HUES64 (cell line): ENCODE results near the gene ADAT1.
A peak's percentile ranks its signal among the peaks of the same experiment; 100 is the strongest.

Experiments used
- H3K27ac ChIP-seq: 2 replicates; pipeline ENCODE4 v1.7.0; 2013; ENCODE audit warnings: low read depth, low read length, inconsistent platforms
- H3K27me3 ChIP-seq: 2 replicates; pipeline ENCODE4 v1.6.1; 2013; ENCODE audit warnings: mild to moderate bottlenecking, low read length; ENCODE audit not compliant: insufficient read depth
- H3K36me3 ChIP-seq: 2 replicates; pipeline ENCODE4 v1.6.1; 2013; ENCODE audit warnings: mild to moderate bottlenecking, low read length; ENCODE audit not compliant: insufficient read depth
- H3K4me1 ChIP-seq: 2 replicates; pipeline ENCODE4 v1.6.1; 2013; ENCODE audit warnings: mild to moderate bottlenecking, low read length, moderate library complexity; ENCODE audit not compliant: insufficient read depth
- H3K4me3 ChIP-seq: 2 replicates; pipeline ENCODE4 v1.5.1; 2013; ENCODE audit warnings: mild to moderate bottlenecking, low read length, moderate library complexity
- H3K9ac ChIP-seq: 2 replicates; pipeline ENCODE4 v1.6.1; 2013; ENCODE audit warnings: mild to moderate bottlenecking, low read depth, low read length
- H3K9me3 ChIP-seq: 2 replicates; pipeline ENCODE4 v1.6.1; 2013; ENCODE audit warnings: low read depth, low read length; ENCODE audit not compliant: insufficient read depth
- WGBS: fragments of 150-250, 120-280 bp; methylation state at CpG from one replicate; pipeline ENCODE4 v1.1.7; 2013; ENCODE audit warnings: missing lambda C conversion rate; 5-methylcytosine and 5-hydroxymethylcytosine counted together

ADAT1 gene

DNA sequence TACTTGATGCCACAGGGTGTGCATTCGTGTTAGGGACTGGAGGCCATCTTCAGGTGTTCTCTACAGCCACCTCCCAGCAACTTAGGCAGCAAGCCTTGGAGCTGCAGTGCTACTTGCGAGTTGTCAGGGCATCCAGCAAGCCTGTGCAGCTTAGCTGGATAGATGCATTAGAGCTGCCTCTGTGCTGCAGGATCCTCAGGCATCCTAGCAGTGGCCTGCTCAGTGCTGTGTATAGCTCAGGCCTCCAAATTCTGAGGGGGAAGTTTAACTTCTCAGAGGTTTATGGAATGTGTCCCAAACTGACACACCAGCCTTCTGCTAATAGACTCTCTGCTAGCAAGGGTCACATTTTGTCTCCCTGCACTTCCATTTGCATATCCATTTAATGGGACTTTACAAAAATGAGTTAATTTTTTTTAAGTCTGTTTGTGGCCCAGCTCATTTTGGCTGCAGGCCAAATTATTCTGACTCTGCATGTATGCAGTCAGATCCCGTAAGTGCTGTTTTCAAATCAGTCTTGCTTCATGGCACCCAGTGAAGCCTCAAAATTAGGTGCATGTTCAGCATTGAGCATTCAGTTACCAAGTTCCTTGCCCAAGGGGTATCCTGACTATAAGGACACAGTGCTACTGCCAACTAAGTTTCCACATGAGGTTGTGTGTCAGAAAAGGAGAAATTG, 50.1 kb downstream of the ADAT1 start:
- Histone ChIP-seq H3K9ac (no peak overlapping the region), H3K27me3 (no peaks in the 10 kb centered on the region), H3K27ac (no peak overlapping the region), H3K4me3 (no peak overlapping the region), H3K36me3 (peaks cover 87% of the 10 kb centered on the region), H3K4me1 (peaks cover 9% of the 10 kb centered on the region), H3K9me3 (no peaks in the 10 kb centered on the region)
- 95% methylated on average over 3 of the region's 3 CpGs for WGBS

- no peak overlapping the region for H3K4me3 ChIP-seq
- no peak overlapping the region for H3K27ac ChIP-seq
- H3K4me1 ChIP-seq = peaks cover 3% of the 10 kb centered on the region; the same call in 1 of the 2 replicates
- no peaks in the 10 kb centered on the region for H3K9me3 ChIP-seq
- H3K27me3 ChIP-seq = no peaks in the 10 kb centered on the region
- 94% methylated on average over 5 of the region's 5 CpGs for WGBS
- no peak overlapping the region for H3K9ac ChIP-seq
- peaks cover 74% of the 10 kb centered on the region for H3K36me3 ChIP-seq
Observed at GRCh38 chr16:75570396-75571065, 52.5 kb downstream of the ADAT1 start.

DNA sequence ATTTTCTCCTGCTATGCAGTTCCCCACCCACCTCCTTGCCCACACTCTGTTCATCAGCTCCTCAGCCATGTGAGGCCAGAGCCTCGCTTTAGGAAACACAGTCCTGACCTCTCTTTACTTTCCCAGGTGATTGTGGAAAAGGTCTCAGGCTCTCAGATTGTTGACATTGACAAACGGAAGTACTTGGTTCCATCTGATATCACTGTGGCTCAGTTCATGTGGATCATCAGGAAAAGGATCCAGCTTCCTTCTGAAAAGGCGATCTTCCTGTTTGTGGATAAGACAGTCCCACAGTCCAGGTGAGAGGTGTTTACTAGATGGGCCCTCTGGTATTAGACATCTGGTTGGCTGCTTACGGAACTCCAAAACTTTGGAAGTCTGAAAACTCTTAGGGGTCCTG, 55.2 kb downstream of the ADAT1 start:
- Histone ChIP-seq H3K27ac (no peak overlapping the region), H3K4me1 (peaks cover 7% of the 10 kb centered on the region; the same call in 1 of the 2 replicates), H3K9ac (no peak overlapping the region), H3K27me3 (no peaks in the 10 kb centered on the region), H3K4me3 (no peak overlapping the region), H3K36me3 (peaks cover 51% of the 10 kb centered on the region), H3K9me3 (no peaks in the 10 kb centered on the region)
- WGBS = 91% methylated on average over 4 of the region's 4 CpGs

DNA sequence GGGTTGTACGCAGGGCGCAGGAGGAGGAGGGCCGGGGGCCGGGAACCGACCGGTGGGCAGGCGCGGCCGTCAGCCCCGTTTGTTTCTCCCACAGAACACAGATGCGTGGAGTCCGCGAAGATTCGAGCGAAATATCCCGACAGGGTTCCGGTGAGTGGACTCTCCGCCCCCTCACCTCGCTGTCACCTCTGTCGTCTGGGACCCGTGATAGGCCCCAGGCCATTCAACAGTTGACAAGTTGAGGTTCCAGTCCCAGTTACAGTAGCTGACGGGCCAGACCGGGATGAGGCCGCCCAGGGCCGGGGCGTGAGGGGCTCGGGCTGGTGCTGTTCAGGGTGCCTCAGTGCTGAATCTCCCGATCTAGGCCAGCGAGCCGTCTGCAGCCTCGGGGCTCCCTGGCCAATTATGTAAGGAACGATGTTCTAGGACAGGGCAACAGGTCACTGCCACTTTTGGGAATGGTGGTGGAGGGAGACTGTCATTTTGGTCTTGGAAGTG, 56.3 kb downstream of the ADAT1 start:
- WGBS = 9% methylated on average over 32 of the region's 32 CpGs
- Histone ChIP-seq H3K9me3 (no peaks in the 10 kb centered on the region), H3K4me1 (peaks cover 7% of the 10 kb centered on the region; the same call in 1 of the 2 replicates), H3K9ac (peak overlapping the region; percentile 79), H3K27ac (peak overlapping the region; percentile 67; the same call in 1 of the 2 replicates), H3K4me3 (peak overlapping the region; percentile 81), H3K36me3 (peaks cover 41% of the 10 kb centered on the region), H3K27me3 (no peaks in the 10 kb centered on the region)

DNA sequence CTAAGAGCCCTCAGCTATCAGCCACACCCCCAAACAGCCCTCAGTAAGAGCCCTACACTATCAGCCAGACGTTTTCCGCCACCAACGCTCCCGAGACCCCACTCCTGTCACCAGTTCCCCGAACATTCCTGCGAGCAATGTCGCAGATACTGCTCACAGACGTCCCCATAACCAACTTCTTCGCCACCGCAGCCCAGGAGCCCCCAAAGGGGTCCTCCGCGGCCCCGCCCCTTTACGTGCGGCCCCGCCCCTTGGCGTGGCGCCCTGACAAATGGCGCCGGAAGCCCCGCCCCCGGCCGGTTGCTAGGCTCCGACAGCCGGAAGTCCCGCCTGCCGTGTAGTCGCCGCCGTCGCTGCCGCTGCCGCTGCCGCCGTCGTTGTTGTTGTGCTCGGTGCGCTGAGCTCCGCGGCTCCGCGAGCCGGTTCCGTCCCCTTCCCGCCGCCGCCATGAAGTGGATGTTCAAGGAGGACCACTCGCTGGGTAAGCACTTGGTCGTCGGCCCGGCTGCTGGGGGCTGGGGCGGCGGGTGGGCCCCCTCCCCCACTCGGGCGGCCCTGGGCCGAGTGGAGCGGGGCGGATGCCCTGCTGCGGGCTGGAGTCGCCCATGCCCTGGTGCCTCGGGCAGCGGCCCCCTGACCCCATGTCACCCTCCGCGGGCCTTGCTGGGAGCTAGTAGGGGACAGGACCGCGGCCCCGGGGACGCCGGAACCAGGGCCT, 56.9 kb downstream of the ADAT1 start, which contains the start of gene GABARAPL2:
GABARAPL2 (plus strand) TSS at position 340 of the 718 bp plus-strand sequence; CDS start at position 448, 108 bp downstream.
- peak within 1 kb of the TSS; percentile 79 for H3K9ac ChIP-seq
- H3K27me3 ChIP-seq = no peaks in the 10 kb centered on the region
- H3K4me1 ChIP-seq = peaks cover 7% of the 10 kb centered on the region; the same call in 1 of the 2 replicates
- no peaks in the 10 kb centered on the region for H3K9me3 ChIP-seq
- WGBS = under 1% methylated on average over 69 of the region's 69 CpGs
- H3K36me3 ChIP-seq = peaks cover 37% of the 10 kb centered on the region
- peak within 1 kb of the TSS; percentile 81 for H3K4me3 ChIP-seq
- H3K27ac ChIP-seq = peak within 1 kb of the TSS; percentile 67; the same call in 1 of the 2 replicates

DNA sequence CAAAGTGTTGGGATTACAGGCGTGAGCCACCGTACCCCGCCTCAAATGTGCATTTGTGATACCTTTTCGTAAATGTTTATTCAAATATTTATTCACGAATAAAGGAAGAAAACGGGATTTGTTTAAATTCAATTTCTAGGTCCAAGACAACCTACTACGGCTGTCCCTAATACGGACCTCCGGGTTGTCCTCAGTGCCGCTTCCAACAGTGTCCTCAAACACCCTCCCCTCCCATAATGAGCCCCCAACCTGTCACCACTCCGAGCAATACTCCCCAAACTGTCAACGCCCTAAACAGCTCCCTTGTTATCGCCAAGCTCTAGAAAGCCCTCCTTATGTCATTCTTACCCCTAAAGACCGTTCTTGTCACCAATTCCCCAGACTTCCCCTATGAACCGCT, 57.4 kb downstream of the ADAT1 start:
- peak overlapping the region; percentile 81 for H3K4me3 ChIP-seq
- H3K27me3 ChIP-seq = no peaks in the 10 kb centered on the region
- H3K9ac ChIP-seq = no peak overlapping the region
- no peak overlapping the region for H3K27ac ChIP-seq
- 12% methylated on average over 13 of the region's 15 CpGs for WGBS
- peaks cover 31% of the 10 kb centered on the region for H3K36me3 ChIP-seq
- no peaks in the 10 kb centered on the region for H3K9me3 ChIP-seq
- peaks cover 7% of the 10 kb centered on the region; the same call in 1 of the 2 replicates for H3K4me1 ChIP-seq

DNA sequence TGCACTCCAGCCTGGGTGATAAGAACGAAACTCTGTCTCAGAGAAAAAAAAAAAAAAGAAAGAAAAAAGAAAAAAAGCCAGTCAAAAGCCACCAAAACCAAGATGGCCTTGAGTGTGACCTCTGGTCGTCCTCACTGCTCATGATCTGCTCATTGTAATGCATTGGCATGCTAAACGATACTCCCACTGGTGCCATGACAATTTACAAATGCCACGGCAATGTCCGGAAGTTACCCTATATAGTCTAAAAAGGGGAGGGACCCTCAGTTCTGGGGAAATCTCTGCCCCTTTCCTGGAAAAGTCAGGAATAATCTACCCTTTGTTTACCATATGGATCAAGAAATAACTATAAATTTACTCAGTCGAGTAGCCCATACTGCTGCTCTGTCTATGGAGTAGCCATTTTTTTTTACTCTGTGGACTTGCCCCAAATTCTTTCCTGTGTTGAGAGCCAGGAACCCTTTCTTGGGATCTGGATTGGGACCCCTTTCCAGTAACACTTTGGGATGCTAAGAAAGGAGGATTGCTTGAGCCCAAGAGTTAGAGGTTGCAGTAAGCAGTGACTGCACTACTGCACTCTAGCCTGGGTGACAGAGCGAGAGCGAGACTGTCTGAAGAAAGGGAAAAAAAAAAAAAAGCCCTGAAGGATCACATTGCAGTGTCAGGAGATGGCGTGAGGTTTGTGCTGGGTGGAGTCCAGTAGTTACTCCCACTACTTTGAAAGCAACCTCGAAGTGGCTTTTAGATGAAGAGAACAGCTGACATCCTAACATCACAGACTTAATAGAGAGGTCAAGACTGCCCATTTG, 63.3 kb downstream of the ADAT1 start:
- Histone ChIP-seq H3K27ac (no peak overlapping the region), H3K4me3 (0 out of 2 replicates have a peak overlapping the region, but pooled peaks have one; percentile 10), H3K27me3 (no peaks in the 10 kb centered on the region), H3K4me1 (peaks cover 19% of the 10 kb centered on the region), H3K36me3 (no peaks in the 10 kb centered on the region), H3K9me3 (no peaks in the 10 kb centered on the region), H3K9ac (no peak overlapping the region)
- WGBS = 69% methylated on average over 10 of the region's 10 CpGs

DNA sequence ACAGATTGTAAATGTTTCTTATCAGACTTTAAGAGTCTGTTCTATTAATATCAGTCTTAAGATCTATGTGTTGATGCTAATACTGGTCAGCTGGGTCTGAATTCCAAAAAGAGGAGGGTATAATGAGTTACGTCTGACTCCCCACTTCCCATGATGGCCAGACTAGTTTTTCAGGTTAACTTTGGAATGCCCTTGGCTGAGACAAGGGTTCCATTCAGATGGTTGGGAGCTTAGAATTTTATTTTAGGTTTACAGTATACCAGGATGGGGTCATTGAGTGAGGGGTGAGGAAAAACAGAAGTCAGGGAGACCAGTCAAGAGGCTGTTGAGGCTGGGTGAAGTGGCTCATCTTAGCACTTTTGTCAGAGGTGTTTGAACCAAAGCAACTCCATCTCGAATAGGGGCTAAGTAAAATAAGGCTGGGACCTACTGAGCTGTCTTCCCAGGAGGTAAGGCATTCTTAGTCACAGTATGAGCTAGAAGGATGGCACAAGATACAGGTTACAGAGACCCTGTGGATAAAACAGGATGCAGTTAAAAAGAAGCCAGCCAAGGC, 64.2 kb downstream of the ADAT1 start:
- WGBS = 79% methylated on average over 2 of the region's 2 CpGs
- Histone ChIP-seq H3K4me3 (no peak overlapping the region), H3K9ac (no peak overlapping the region), H3K9me3 (no peaks in the 10 kb centered on the region), H3K27me3 (no peaks in the 10 kb centered on the region), H3K4me1 (peaks cover 18% of the 10 kb centered on the region), H3K36me3 (no peaks in the 10 kb centered on the region), H3K27ac (no peak overlapping the region)

- no peaks in the 10 kb centered on the region for H3K27me3 ChIP-seq
- no peaks in the 10 kb centered on the region for H3K36me3 ChIP-seq
- H3K9me3 ChIP-seq = no peaks in the 10 kb centered on the region
- H3K4me3 ChIP-seq = peak overlapping the region; percentile 89
- no peak overlapping the region for H3K9ac ChIP-seq
- no peak overlapping the region for H3K27ac ChIP-seq
- WGBS = 45% methylated on average over 16 of the region's 16 CpGs
- peaks cover 18% of the 10 kb centered on the region for H3K4me1 ChIP-seq
Observed at GRCh38 chr16:75556431-75556950, 66.6 kb downstream of the ADAT1 start.
